Caco-2 (cell line): Measurements from ENCODE around the gene SLC22A12. TPM values are rescaled to one million over a fixed set of nuclear protein-coding genes. Genes with fewer than 3 reads are reported as not detected.

Experiments
- BruUV-seq: library from RNA; stranded (reverse); fragments of 400-500 nt; replicated peaks from 2 replicates; lab custom pipeline; 2021; lab: Mats Ljungman, UMichigan
- CTCF ChIA-PET: fragments of 300-600 bp; sonication (Branson Sonifier 250); formaldehyde crosslinking; loops from one replicate; lab custom pipeline; 2022; ENCODE audit warnings: antibody characterized with exemption; lab: Charles Lee
- POLR2A ChIA-PET: fragments of 300-600 bp; sonication (Branson Sonifier 250); formaldehyde crosslinking; loops from one replicate; lab custom pipeline; 2022; ENCODE audit warnings: antibody characterized with exemption; lab: Charles Lee
- DNase-seq, 2 experiments: peaks; one replicate each; pipeline versions ENCODE4 v3.0.0 to v3.0.0-alpha.2; 2020 to 2022
- H3K27me3 ChIP-seq: replicated peaks from 2 replicates; pipeline ENCODE4 v1.6.0; 2011; ENCODE audit warnings: low read length; ENCODE audit not compliant: control insufficient read depth, insufficient read depth
- H3K36me3 ChIP-seq: 2 replicates; pipeline ENCODE4 v1.5.1; 2011; ENCODE audit warnings: low read length; ENCODE audit not compliant: control insufficient read depth, insufficient read depth
- H3K4me1 ChIP-seq: fragments of 250-450 bp; sonication (Bioruptor Pico); 2 replicates; pipeline ENCODE4 v1.5.1; 2020; ENCODE audit warnings: mild to moderate bottlenecking
- H3K4me3 ChIP-seq: 2 replicates; pipeline ENCODE4 v1.5.1; 2011; ENCODE audit warnings: low read depth, mild to moderate bottlenecking, control low read depth, low read length
- H3K9me3 ChIP-seq: fragments of 250-450 bp; sonication (Bioruptor Pico); 2 replicates; pipeline ENCODE4 v1.5.1; 2020; ENCODE audit warnings: mild to moderate bottlenecking, moderate library complexity
- H3K27ac Mint-ChIP-seq: one replicate; pipeline ENCODE4 v1.8.0; 2022; ENCODE audit warnings: mixed read lengths; ENCODE audit not compliant: unreplicated experiment
- H3K27me3 Mint-ChIP-seq: one replicate; pipeline ENCODE4 v1.8.0; 2022; ENCODE audit warnings: mixed read lengths; ENCODE audit not compliant: insufficient read depth, unreplicated experiment
- H3K36me3 Mint-ChIP-seq: one replicate; pipeline ENCODE4 v1.8.0; 2022; ENCODE audit warnings: mild to moderate bottlenecking, mixed read lengths; ENCODE audit not compliant: insufficient read depth, unreplicated experiment
- H3K4me1 Mint-ChIP-seq: one replicate; pipeline ENCODE4 v1.8.0; 2022; ENCODE audit warnings: low read depth, mixed read lengths; ENCODE audit not compliant: unreplicated experiment
- H3K4me3 Mint-ChIP-seq: one replicate; pipeline ENCODE4 v1.8.0; 2022; ENCODE audit warnings: mild to moderate bottlenecking, moderate library complexity, mixed read lengths; ENCODE audit not compliant: unreplicated experiment
- H3K9me3 Mint-ChIP-seq: one replicate; pipeline ENCODE4 v1.8.0; 2022; ENCODE audit warnings: mixed read lengths; ENCODE audit not compliant: unreplicated experiment
- intact Hi-C: fragments of 100-400 bp; cut with micrococcal nuclease; formaldehyde crosslinking; loops from one replicate; pipeline ENCODE4 v1.10.0; 2022; ENCODE audit not compliant: unreplicated experiment
- total RNA-seq: library from RNA; stranded (reverse); gene quantifications from 2 replicates; pipeline ENCODE4 v1.2.3, GENCODE V29; 2022
- TF ChIP-seq, protein P1 (sequence below), 2 experiments: fragments of 200-600 bp in 1 of 2; IDR thresholded peaks; 1 replicate in 1 of 2; 2 replicates in 1 of 2; pipeline versions ENCODE4 v1.5.1 to v1.8.0; 2011 to 2022; ENCODE audit warnings: antibody characterized with exemption in 1 of 2, control low read depth in 1 of 2, inconsistent platforms in 1 of 2, low read depth in 1 of 2, low read length in 1 of 2, mild to moderate bottlenecking in 1 of 2, moderate library complexity in 1 of 2; ENCODE audit not compliant: insufficient read depth in 1 of 2, severe bottlenecking in 1 of 2, unreplicated experiment in 1 of 2

The SLC22A12 gene
- total RNA-seq, 1 experiment from 2014 or later = not detected

DNA sequence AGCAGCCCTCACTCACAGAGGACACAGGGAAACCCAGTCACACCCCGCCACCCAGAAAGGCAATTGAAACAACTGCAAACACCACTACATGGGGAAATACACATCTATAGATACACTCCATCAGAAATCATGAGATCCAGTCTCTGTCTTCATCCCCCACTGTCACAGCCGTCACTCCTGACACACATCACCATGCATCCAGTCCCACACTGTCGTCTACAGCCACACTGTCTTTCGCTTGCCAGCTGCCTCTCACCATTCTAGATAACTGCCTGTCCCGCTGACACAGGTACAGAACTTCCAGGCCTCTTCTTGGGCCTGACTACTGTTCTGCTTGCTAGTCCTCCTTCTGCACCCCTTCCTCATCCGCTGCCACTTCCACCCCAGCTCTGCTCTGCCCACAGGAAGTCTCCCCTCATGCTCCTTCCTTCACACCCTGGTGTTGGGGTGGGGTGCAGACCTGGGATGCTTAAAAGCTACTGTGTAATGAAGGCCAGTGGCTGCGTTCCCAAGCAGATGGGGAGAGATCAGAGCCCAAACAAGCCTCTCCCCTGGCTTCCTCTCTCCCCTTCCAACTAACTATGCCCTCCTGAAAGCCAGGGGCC lies 42.6 kb downstream of the SLC22A12 start:
- H3K27me3 Mint-ChIP-seq = no peaks in the 10 kb centered on the region
- intact Hi-C loops = no loop called here

GRCh38 chr11:64637334-64638017 lies 46.5 kb downstream of the SLC22A12 start:
- intact Hi-C loops = no loop called here
- Mint-ChIP-seq H3K27ac (no peak overlapping the region), H3K36me3 (no peaks in the 10 kb centered on the region), H3K4me3 (no peak overlapping the region), H3K27me3 (no peaks in the 10 kb centered on the region), H3K4me1 (no peaks in the 10 kb centered on the region), H3K9me3 (no peaks in the 10 kb centered on the region)
- BruUV-seq = no TSS peak
- ChIA-PET POLR2A (no interaction called here), CTCF (no interaction called here)
- Histone ChIP-seq H3K9me3 (no peaks in the 10 kb centered on the region), H3K4me3 (no peak overlapping the region), H3K27me3 (no peaks in the 10 kb centered on the region; the same call in 1 of the 2 replicates), H3K4me1 (no peaks in the 10 kb centered on the region), H3K36me3 (no peaks in the 10 kb centered on the region)
- no peak for DNase-seq
- TF ChIP-seq, protein P1, sequence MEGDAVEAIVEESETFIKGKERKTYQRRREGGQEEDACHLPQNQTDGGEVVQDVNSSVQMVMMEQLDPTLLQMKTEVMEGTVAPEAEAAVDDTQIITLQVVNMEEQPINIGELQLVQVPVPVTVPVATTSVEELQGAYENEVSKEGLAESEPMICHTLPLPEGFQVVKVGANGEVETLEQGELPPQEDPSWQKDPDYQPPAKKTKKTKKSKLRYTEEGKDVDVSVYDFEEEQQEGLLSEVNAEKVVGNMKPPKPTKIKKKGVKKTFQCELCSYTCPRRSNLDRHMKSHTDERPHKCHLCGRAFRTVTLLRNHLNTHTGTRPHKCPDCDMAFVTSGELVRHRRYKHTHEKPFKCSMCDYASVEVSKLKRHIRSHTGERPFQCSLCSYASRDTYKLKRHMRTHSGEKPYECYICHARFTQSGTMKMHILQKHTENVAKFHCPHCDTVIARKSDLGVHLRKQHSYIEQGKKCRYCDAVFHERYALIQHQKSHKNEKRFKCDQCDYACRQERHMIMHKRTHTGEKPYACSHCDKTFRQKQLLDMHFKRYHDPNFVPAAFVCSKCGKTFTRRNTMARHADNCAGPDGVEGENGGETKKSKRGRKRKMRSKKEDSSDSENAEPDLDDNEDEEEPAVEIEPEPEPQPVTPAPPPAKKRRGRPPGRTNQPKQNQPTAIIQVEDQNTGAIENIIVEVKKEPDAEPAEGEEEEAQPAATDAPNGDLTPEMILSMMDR (IDR thresholded peaks at IDR 0.05; ENCODE audit: insufficient read depth in 1 of 2, low read depth in 1 of 2, low read length in 1 of 2, severe bottlenecking in 1 of 2, unreplicated experiment in 1 of 2) = no peak

More for the DNA sequence above, 42.6 kb downstream of the SLC22A12 start:
- no peaks in the 10 kb centered on the region for H3K9me3 ChIP-seq
- TF ChIP-seq, protein P1 (IDR thresholded peaks at IDR 0.05; ENCODE audit: insufficient read depth in 1 of 2, low read depth in 1 of 2, low read length in 1 of 2, severe bottlenecking in 1 of 2, unreplicated experiment in 1 of 2) = no peak
- H3K4me1 ChIP-seq = no peaks in the 10 kb centered on the region
- BruUV-seq = no TSS peak
- H3K36me3 ChIP-seq = no peaks in the 10 kb centered on the region
- no peak for DNase-seq
- H3K27me3 ChIP-seq = no peaks in the 10 kb centered on the region
- CTCF ChIA-PET = no interaction called here
- Mint-ChIP-seq H3K36me3 (no peaks in the 10 kb centered on the region), H3K4me3 (no peak overlapping the region), H3K27ac (no peak overlapping the region), H3K4me1 (no peaks in the 10 kb centered on the region), H3K9me3 (no peaks in the 10 kb centered on the region)
- no peak overlapping the region for H3K4me3 ChIP-seq
- POLR2A ChIA-PET = no interaction called here

GRCh38 chr11:64638018-64638665 lies 47.1 kb downstream of the SLC22A12 start:
- Histone ChIP-seq H3K4me1 (no peaks in the 10 kb centered on the region), H3K36me3 (no peaks in the 10 kb centered on the region), H3K9me3 (no peaks in the 10 kb centered on the region), H3K4me3 (no peak overlapping the region), H3K27me3 (no peaks in the 10 kb centered on the region; the same call in 1 of the 2 replicates)
- no peak for DNase-seq
- no peak overlapping the region for H3K4me3 Mint-ChIP-seq
- no peaks in the 10 kb centered on the region for H3K4me1 Mint-ChIP-seq
- no peaks in the 10 kb centered on the region for H3K36me3 Mint-ChIP-seq
- no peaks in the 10 kb centered on the region for H3K9me3 Mint-ChIP-seq
- TF ChIP-seq, protein P1 (IDR thresholded peaks at IDR 0.05; ENCODE audit: insufficient read depth in 1 of 2, low read depth in 1 of 2, low read length in 1 of 2, severe bottlenecking in 1 of 2, unreplicated experiment in 1 of 2) = no peak
- no TSS peak for BruUV-seq
- no peak overlapping the region for H3K27ac Mint-ChIP-seq
- intact Hi-C loops = no loop called here
- H3K27me3 Mint-ChIP-seq = no peaks in the 10 kb centered on the region
- ChIA-PET CTCF (no interaction called here), POLR2A (no interaction called here)
